Measurements from ENCODE around the gene STK17B.

STK17B gene

GRCh38 chr2:196171248-196171871 lies at the start of gene STK17B:
Gene STK17B, minus strand, starts transcription at chr2:196171578. Its CDS starts 8,195 bp downstream, at chr2:196163383.
- no peaks in the 10 kb centered on the region for H3K9me3 Mint-ChIP-seq
- H3K4me3 Mint-ChIP-seq = peak within 1 kb of the TSS; percentile 96
- peak; percentile 92 for DNase-seq (ENCODE audit: low spot score)
- no peaks in the 10 kb centered on the region for H3K27me3 Mint-ChIP-seq (ENCODE audit: low read depth)
- peaks cover 40% of the 10 kb centered on the region for H3K4me1 Mint-ChIP-seq (ENCODE audit: low read depth)
- H3K36me3 Mint-ChIP-seq (ENCODE audit: low read depth) = peaks cover 40% of the 10 kb centered on the region
- peak within 1 kb of the TSS; percentile 96 for H3K27ac Mint-ChIP-seq

GRCh38 chr2:196220671-196221070 lies 49.3 kb upstream of the STK17B start:
- Mint-ChIP-seq H3K9me3 (no peaks in the 10 kb centered on the region), H3K4me3 (no peak overlapping the region), H3K36me3 (ENCODE audit: low read depth) (peaks cover 1% of the 10 kb centered on the region), H3K27me3 (ENCODE audit: low read depth) (no peaks in the 10 kb centered on the region), H3K27ac (no peak overlapping the region), H3K4me1 (ENCODE audit: low read depth) (peaks cover 26% of the 10 kb centered on the region)
- no peak for DNase-seq (ENCODE audit: low spot score)

- DNase-seq (ENCODE audit: low spot score) = no peak
- H3K27ac Mint-ChIP-seq = no peak overlapping the region
- H3K27me3 Mint-ChIP-seq (ENCODE audit: low read depth) = no peaks in the 10 kb centered on the region
- H3K4me3 Mint-ChIP-seq = no peak overlapping the region
- no peaks in the 10 kb centered on the region for H3K9me3 Mint-ChIP-seq
- H3K4me1 Mint-ChIP-seq (ENCODE audit: low read depth) = peaks cover 25% of the 10 kb centered on the region
- peaks cover 1% of the 10 kb centered on the region for H3K36me3 Mint-ChIP-seq (ENCODE audit: low read depth)
Measured at GRCh38 chr2:196219671-196220070, 48.3 kb upstream of the STK17B start.

DNA sequence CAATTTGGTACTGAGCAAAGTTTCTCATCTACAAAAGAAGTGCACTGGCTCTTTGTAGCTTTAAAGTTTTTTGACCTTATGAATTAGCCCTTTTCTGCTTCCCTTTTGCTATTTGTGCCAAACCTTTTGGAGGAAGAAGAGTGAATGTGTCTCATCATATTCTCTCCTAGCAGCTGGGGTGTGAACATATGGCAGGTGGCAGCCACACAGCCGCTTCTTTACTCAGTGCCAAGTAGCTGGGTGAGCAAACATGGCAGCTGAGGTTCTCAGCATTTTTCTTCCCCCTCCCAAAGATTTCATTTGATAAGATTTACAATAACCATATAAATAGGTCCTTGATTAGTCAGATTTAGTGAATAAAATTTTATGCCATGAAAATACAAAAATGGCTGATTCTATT lies 46.7 kb upstream of the STK17B start:
- Mint-ChIP-seq H3K9me3 (no peaks in the 10 kb centered on the region), H3K36me3 (ENCODE audit: low read depth) (peaks cover 1% of the 10 kb centered on the region), H3K27me3 (ENCODE audit: low read depth) (no peaks in the 10 kb centered on the region), H3K4me1 (ENCODE audit: low read depth) (peaks cover 22% of the 10 kb centered on the region), H3K27ac (no peak overlapping the region), H3K4me3 (no peak overlapping the region)
- DNase-seq (ENCODE audit: low spot score) = no peak

DNA sequence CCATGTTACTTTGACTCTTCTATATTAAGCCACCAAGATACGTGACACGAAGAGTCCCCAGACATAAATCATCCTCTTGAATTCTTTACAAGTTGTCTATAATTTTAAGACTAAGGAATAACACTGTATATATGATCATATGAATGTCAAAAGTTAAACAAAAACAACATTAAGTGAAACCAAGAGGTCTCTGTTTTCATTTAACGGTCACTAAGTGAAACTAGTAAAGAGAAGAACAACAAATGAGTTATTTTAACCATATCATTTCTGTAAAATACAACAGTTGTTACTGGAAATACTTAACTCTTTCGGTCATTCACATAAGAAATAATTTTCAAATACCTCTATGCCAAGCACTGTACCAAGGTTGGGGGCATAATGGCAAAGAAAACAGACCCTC lies 45.7 kb upstream of the STK17B start:
- Mint-ChIP-seq H3K27ac (no peak overlapping the region), H3K4me3 (no peak overlapping the region), H3K27me3 (ENCODE audit: low read depth) (no peaks in the 10 kb centered on the region), H3K4me1 (ENCODE audit: low read depth) (peaks cover 29% of the 10 kb centered on the region), H3K9me3 (peaks cover 4% of the 10 kb centered on the region), H3K36me3 (ENCODE audit: low read depth) (peaks cover 1% of the 10 kb centered on the region)
- no peak for DNase-seq (ENCODE audit: low spot score)

- H3K4me3 Mint-ChIP-seq = no peak overlapping the region
- peaks cover 34% of the 10 kb centered on the region for H3K4me1 Mint-ChIP-seq (ENCODE audit: low read depth)
- no peaks in the 10 kb centered on the region for H3K27me3 Mint-ChIP-seq (ENCODE audit: low read depth)
- H3K36me3 Mint-ChIP-seq (ENCODE audit: low read depth) = peaks cover 5% of the 10 kb centered on the region
- peaks cover 4% of the 10 kb centered on the region for H3K9me3 Mint-ChIP-seq
- H3K27ac Mint-ChIP-seq = no peak overlapping the region
- no peak for DNase-seq (ENCODE audit: low spot score)
Measured at GRCh38 chr2:196215376-196215775, 44.0 kb upstream of the STK17B start.

- Mint-ChIP-seq H3K4me3 (no peak overlapping the region), H3K4me1 (ENCODE audit: low read depth) (peaks cover 42% of the 10 kb centered on the region), H3K27ac (no peak overlapping the region), H3K27me3 (ENCODE audit: low read depth) (no peaks in the 10 kb centered on the region), H3K9me3 (peaks cover 4% of the 10 kb centered on the region), H3K36me3 (ENCODE audit: low read depth) (peaks cover 5% of the 10 kb centered on the region)
- no peak for DNase-seq (ENCODE audit: low spot score)
Measured at GRCh38 chr2:196214156-196214555, 42.8 kb upstream of the STK17B start.

- H3K4me3 Mint-ChIP-seq = no peak overlapping the region
- peaks cover 7% of the 10 kb centered on the region for H3K36me3 Mint-ChIP-seq (ENCODE audit: low read depth)
- H3K9me3 Mint-ChIP-seq = peaks cover 4% of the 10 kb centered on the region
- no peak overlapping the region for H3K27ac Mint-ChIP-seq
- peaks cover 47% of the 10 kb centered on the region for H3K4me1 Mint-ChIP-seq (ENCODE audit: low read depth)
- no peaks in the 10 kb centered on the region for H3K27me3 Mint-ChIP-seq (ENCODE audit: low read depth)
- DNase-seq (ENCODE audit: low spot score) = no peak
Measured at GRCh38 chr2:196213252-196213980, 42.0 kb upstream of the STK17B start.

GRCh38 chr2:196208915-196209314 lies 37.5 kb upstream of the STK17B start:
- DNase-seq (ENCODE audit: low spot score) = no peak
- Mint-ChIP-seq H3K4me1 (ENCODE audit: low read depth) (peaks cover 51% of the 10 kb centered on the region), H3K4me3 (no peak overlapping the region), H3K27ac (peak overlapping the region; percentile 42), H3K9me3 (peaks cover 4% of the 10 kb centered on the region), H3K36me3 (ENCODE audit: low read depth) (peaks cover 6% of the 10 kb centered on the region), H3K27me3 (ENCODE audit: low read depth) (no peaks in the 10 kb centered on the region)

DNA sequence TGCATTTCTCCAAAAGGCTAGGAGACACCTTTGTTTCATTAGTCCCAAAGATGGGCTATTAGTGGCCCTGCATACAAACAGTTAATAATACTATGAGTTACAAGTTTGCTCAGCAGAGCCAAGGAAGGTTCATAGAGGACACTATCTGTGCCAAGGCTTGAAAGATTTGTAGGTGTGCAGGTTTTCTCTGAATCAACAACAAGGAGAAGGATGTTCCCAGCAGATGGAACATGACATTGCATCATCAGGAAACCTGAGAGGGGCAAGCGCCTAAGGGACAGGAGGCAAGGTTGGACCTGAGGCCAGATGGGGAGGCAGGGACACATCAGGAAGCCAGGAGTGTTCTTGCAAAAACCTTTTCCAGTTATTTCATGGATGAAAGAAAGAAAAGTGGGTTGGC lies 35.4 kb upstream of the STK17B start:
- Mint-ChIP-seq H3K36me3 (ENCODE audit: low read depth) (peaks cover 9% of the 10 kb centered on the region), H3K27me3 (ENCODE audit: low read depth) (no peaks in the 10 kb centered on the region), H3K4me3 (no peak overlapping the region), H3K9me3 (no peaks in the 10 kb centered on the region), H3K27ac (no peak overlapping the region), H3K4me1 (ENCODE audit: low read depth) (peaks cover 44% of the 10 kb centered on the region)
- DNase-seq (ENCODE audit: low spot score) = no peak

DNA sequence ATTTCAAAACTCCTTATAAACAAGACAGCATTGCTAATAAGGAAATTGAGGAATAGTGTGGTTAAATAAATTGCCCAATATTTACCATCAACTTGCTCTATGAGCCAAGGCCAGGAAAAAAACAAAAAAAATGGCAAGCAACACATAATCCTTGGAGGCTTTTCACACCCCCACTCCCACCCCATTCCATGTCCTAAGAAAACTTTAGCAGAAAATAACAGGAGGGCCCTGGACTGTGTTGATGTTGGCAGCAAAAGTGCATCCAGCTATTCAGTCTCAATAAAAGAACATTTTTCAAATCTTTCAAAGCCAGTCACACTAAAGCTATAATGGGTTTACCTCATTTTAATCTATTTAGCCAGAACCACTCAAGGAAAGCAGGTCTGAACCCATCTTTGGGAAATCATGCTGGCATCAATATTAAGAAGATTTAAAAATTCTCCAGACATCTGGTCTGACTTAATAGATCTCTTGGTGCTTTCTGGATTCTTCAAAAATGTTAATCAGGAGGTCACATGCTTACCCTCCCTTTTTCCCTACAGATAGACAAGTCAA lies 34.6 kb upstream of the STK17B start:
- Mint-ChIP-seq H3K36me3 (ENCODE audit: low read depth) (peaks cover 8% of the 10 kb centered on the region), H3K9me3 (no peaks in the 10 kb centered on the region), H3K27ac (no peak overlapping the region), H3K27me3 (ENCODE audit: low read depth) (no peaks in the 10 kb centered on the region), H3K4me1 (ENCODE audit: low read depth) (peaks cover 44% of the 10 kb centered on the region), H3K4me3 (no peak overlapping the region)
- no peak for DNase-seq (ENCODE audit: low spot score)

DNA sequence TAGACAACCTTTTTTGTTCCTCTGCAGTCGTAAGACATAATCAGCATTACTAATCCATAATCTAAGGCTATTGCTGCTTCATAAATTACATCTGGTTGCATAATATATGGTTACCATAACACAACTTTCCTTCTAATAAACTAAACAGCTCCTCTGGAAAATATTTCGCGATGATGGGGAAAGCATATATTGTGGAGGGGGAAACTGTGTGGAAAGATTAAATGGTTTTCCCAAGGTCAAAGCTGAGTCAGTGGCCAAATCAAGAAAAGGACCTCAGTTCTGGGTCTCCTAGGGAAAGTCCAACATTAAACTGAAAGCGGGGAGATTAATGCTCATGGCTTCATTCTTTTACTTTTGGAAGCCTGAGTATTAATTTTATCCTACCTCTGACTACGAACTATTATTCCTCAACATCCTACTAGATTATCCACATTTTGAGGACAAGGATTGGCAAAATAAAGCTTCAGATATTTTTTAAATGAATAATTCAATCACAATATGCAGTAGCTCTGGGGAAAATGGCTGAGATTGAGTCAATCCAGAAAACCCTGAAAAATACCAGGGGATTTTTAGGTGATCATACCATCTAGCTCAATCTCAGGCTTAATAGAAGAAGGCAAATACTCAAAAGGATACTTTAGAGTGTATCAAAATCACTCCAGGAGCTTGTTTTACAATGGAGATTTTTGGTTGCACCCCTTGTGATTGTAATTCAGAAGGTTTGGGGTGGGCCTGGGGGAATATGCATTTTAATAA lies 33.8 kb upstream of the STK17B start:
- Mint-ChIP-seq H3K4me3 (no peak overlapping the region), H3K27me3 (ENCODE audit: low read depth) (no peaks in the 10 kb centered on the region), H3K9me3 (no peaks in the 10 kb centered on the region), H3K4me1 (ENCODE audit: low read depth) (peaks cover 49% of the 10 kb centered on the region), H3K36me3 (ENCODE audit: low read depth) (peaks cover 8% of the 10 kb centered on the region), H3K27ac (no peak overlapping the region)
- DNase-seq (ENCODE audit: low spot score) = no peak

DNA sequence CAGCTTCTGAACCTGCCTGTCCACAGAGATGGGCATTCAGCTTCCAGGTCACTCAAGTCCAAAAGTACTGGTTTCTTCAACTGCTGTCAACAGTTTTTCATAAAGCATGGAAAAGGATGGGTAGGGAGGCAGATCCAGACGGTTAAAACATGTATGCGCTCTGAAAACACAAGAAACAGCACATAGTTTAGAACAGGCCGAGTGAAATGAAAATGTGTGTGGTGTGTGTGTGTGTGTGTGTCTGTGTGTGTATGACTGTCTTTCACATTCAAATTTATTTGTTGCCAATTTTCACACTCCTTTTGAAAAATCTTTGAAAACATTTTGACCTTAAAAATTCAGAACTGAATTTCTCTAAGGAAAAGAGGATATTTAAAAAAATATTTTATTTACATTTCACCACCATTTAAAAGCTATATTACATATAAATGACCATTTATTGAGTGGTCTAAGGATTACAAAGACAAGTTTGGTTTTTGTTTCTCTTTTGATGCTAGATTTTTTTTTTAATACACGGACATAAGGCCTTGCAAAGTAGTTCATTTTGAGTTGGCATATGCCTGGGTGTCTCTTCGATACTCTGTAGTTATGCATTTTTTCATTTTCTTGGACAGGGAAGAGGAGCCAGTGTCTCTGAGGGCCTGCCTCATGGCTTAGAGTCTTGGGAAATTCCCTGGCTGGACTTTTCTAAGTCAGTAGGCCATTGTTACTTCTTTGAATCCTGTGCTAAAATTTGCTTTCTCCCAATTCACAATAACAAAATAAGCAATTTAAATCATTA lies 30.0 kb upstream of the STK17B start:
- Mint-ChIP-seq H3K36me3 (ENCODE audit: low read depth) (peaks cover 12% of the 10 kb centered on the region), H3K27me3 (ENCODE audit: low read depth) (no peaks in the 10 kb centered on the region), H3K27ac (peak overlapping the region; percentile 85), H3K4me3 (peak overlapping the region; percentile 63), H3K9me3 (peaks cover 5% of the 10 kb centered on the region), H3K4me1 (ENCODE audit: low read depth) (peaks cover 42% of the 10 kb centered on the region)
- DNase-seq (ENCODE audit: low spot score) = no peak

Measured in T-helper 2 cell treated with Interferon-gamma antibody and Interleukin-4, amounts not matched to agents 5 μg/mL and 100 μg/mL, for 36 hours (primary cell).